Amygdala (tissue), 56 donors: Measurements from ENCODE around the gene FAM110A.
"Not testable (repeated sequence)": the region's sequence is repeated elsewhere in the genome, so short reads cannot be mapped to it uniquely, and the experiment has no call there.

Experiments used
- DNase-seq, 56 donors: peaks; one replicate each; lab custom pipeline; 2025; lab: John Stamatoyannopoulos, UW

Gene FAM110A

GRCh38 chr20:822651-823573 lies 10.6 kb upstream of the FAM110A start:
- DNase-seq: no peak

GRCh38 chr20:823574-823902 lies 10.0 kb upstream of the FAM110A start:
- no peak for DNase-seq

GRCh38 chr20:824490-824889 lies 9.0 kb upstream of the FAM110A start:
- no peak for DNase-seq

GRCh38 chr20:824916-825315 lies 8.6 kb upstream of the FAM110A start:
- no peak for DNase-seq

GRCh38 chr20:825710-826421 lies 7.6 kb upstream of the FAM110A start:
- no peak for DNase-seq

- no peak for DNase-seq
These were observed 6.7 kb upstream of the FAM110A start for GRCh38 chr20:826695-827323.

- DNase-seq: not testable (repeated sequence)
These were observed 5.5 kb upstream of the FAM110A start for GRCh38 chr20:827981-828380.

- no peak for DNase-seq
These were observed 4.5 kb upstream of the FAM110A start for GRCh38 chr20:828987-829386.

GRCh38 chr20:829551-829950 lies 4.0 kb upstream of the FAM110A start:
- DNase-seq: no peak

- DNase-seq: no peak
These were observed 3.4 kb upstream of the FAM110A start for GRCh38 chr20:830011-830521.

GRCh38 chr20:831251-831650 lies 2.3 kb upstream of the FAM110A start:
- DNase-seq: no peak

- no peak for DNase-seq
These were observed 1.6 kb upstream of the FAM110A start for GRCh38 chr20:831956-832355.

GRCh38 chr20:833121-833449 lies 430 bp upstream of the FAM110A start:
- no peak for DNase-seq

- no peak for DNase-seq
These were observed 734 bp downstream of the FAM110A start for GRCh38 chr20:834151-834746.

- no peak for DNase-seq
These were observed 2.1 kb downstream of the FAM110A start for GRCh38 chr20:835608-836045.

GRCh38 chr20:836190-836589 lies 2.7 kb downstream of the FAM110A start:
- DNase-seq: no peak

GRCh38 chr20:839015-839414 lies 5.5 kb downstream of the FAM110A start:
- DNase-seq: no peak

- DNase-seq: no peak
These were observed 6.1 kb downstream of the FAM110A start for GRCh38 chr20:839626-840025.

- no peak for DNase-seq
These were observed 7.0 kb downstream of the FAM110A start for GRCh38 chr20:840503-840857.

- DNase-seq: no peak
These were observed 7.5 kb downstream of the FAM110A start for GRCh38 chr20:840858-841567.
